HG03159 (cell line): Measurements from ENCODE around the gene UBE2QL1.

ENCODE experiments used
- ATAC-seq: cut with Tn5 transposase; IDR thresholded peaks from one replicate; pipeline ENCODE4 v1.9.1; 2021; ENCODE audit warnings: mild to moderate bottlenecking, moderate library complexity; ENCODE audit not compliant: unreplicated experiment

UBE2QL1 gene

DNA sequence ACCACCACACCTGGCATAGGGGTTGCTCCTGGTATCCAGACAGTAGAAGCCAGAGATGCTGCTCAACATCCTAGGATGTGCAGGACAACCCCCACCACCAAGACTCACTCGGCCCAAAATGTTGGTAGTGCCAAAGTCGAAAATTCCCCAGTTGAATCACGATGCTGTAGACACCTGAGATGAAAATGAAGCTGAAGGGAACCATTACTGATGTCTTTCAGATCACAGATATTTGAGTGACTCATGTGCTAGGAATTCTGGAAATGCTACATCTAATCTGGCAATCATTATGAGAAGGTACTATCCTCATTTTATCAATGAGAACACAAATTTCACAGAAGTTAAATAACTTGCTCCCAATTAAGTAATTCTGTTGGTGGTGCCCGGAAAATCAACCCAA lies 21.0 kb upstream of the UBE2QL1 start:
- ATAC-seq: no peak

- no peak for ATAC-seq
These were observed 18.1 kb upstream of the UBE2QL1 start for GRCh38 chr5:6430418-6431028.

DNA sequence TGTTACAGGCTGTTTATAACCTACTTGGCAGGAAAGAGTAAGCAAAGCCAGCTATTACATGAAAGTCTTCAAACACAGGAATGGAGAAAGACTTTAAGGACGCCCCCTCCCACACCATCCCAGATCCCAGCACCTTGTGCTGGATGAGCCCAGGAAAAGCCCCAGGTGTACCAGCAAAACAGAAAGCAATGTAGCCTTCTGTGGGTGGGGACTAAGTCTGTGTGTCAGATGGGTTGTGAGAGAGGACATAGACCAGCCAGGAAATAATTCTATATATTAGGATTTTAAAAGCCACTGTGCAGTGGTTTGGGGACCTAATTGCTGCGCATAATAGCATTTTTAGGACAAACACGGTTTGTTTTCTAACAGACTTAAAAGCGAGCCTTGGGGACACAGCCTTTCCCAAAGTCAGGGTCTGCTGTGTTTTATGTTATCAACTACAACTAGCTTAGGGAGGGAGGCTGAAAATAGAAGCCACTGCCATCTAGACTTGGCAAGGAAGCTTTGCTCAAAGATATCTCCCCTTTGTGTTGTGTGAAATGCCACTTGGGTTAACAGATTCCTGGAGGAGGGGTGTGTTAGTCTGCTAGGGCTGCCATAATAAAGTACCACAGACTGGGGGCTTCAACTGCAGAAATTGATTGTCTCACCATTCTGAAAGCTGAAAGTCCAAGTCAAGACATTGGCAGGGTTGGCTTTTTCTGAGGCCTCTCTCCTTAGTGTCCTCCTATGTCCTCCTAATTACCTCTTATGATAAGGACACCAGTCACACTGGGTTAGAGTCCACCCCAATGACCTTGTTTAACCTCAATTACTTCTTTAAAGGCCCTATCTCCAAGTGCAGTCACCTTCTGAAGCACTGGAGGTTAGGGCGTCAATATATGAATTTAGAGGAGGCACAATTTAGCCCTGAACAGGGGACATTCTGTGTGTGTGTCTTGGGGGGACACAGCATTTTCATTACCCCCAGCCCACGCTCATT lies 17.2 kb upstream of the UBE2QL1 start:
- ATAC-seq: no peak

DNA sequence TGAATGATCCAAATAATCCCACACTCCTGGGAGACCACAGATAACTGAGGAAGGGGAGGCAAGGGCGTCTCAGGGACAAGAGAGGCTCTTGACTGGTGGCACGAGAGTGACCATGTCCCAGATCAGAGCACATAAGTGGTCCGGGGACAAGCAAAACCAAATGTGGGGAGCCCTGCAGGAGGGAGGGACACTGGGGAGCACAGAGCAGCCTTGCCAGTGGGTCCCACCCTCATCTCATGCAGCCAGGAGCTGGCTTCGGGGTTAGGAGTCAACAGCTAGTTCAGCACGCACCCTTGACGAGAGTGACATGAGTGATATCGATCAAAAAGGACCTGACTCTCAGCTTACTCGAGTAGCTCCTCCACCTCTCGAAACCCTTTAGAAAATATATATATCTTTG lies 16.5 kb upstream of the UBE2QL1 start:
- no peak for ATAC-seq

GRCh38 chr5:6434731-6435130 lies 13.9 kb upstream of the UBE2QL1 start:
- no peak for ATAC-seq

- ATAC-seq: no peak
These were observed 13.3 kb upstream of the UBE2QL1 start for GRCh38 chr5:6435356-6435755.

DNA sequence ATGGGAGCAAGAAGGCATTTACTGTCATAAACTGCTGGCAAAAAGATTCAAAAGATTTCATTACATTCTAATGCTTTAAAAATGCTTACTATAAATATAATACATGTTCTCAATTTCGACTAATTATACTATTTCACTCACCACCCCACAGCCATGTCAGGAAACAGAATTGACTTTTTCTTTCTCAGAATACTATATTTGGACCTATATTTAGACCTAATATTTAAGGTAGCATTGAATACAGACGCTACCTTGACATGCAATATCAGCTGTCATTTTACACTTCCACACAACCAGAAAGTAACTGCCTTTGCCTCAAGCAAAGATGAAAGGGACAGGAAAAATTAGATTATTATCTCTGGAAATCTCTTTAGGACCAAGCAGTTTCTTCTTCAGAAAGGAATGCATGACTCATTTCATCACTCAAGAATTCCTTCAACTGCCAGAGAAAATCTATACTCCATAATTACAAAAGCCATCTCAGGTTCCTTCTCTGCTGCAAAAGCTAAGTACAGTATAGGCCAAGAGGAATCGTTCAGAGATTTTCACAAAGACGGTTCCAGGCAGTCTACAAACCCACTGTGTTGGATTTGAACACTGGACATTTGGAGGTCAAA lies 11.8 kb upstream of the UBE2QL1 start:
- ATAC-seq: no peak

- ATAC-seq: no peak
These were observed 8.8 kb upstream of the UBE2QL1 start for GRCh38 chr5:6439588-6440550.

DNA sequence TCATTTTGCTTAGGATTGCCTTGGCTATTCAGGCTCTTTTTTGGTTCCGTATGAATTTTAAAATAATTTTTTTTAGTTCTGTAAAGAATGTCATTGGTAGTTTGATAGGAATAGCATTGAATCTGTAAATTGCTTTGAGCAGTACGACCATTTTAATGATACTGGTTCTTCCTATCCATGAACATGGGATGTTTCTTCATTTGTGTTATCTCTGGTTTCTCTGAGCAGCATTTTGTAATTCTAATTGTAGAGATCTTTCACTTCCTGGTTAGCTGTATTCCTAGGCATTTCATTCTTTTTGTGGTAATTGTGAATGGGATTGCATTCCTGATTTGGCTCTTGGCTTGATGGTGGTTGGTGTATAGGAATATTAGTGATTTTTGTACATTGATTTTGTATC lies 6.3 kb upstream of the UBE2QL1 start:
- no peak for ATAC-seq

GRCh38 chr5:6443326-6443725 lies 5.3 kb upstream of the UBE2QL1 start:
- no peak for ATAC-seq

DNA sequence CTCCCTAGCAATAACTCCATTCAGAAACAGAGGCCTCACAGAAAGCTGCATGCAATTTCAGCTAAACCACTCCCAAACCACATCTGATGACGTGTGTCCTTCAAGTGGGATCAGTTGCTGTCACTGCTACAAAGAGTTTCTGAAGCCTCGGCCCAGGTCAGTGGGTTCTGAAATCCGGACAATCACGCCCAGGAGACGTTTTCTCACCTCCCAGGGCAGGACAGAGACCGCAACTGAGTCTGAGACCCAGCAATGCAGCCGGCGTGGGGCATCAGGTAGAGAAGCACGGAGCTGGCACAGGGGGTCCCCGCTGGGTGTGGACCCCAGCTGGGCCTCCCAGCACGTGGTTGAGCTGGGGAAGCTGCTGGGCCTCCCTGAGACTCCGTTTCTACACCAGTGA lies 2.6 kb upstream of the UBE2QL1 start:
- no peak for ATAC-seq

DNA sequence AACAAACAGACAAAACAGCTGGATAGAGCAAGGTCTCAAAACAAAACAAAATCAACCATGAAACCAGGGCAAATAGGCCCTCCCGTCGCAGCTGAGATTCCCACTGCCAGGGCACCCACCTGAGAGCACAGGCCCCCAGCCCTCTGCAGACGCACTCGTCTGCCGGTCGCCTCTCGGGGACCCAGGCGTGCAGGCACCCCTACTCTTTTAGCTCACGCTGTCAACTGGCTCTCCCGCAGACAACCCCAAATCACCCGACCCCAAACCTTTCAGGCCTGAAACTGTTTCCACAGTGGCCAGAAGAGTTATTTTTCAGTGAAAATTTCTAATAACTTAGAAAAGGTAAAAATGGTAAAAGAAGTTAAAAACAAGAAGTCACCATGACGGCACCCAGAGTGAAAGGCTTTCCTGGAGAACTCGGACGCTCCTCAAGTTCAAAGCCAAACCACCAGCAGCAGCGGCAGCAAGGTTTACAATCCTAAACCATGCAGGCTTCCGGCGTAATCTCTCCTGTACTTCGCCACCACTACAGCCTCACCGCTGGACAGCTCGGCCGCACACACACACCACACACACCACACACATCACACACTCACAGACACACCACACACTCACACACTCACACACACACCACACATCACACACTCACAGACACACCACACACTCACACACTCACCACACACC lies 1.9 kb upstream of the UBE2QL1 start:
- no peak for ATAC-seq

GRCh38 chr5:6447384-6448140 lies 1.1 kb upstream of the UBE2QL1 start:
- ATAC-seq: no peak

DNA sequence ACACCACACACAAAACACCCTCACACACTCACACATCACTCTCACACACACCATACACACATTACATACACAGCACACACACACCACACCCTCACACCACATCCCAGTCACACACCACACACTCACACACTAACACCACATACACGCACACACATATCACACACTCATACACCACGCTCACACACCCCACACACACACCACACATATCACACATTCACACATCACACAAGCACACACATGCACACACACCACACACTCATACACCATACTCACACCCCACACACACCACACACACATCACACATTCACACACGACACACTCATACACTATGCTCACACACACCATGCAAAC lies 543 bp upstream of the UBE2QL1 start:
- ATAC-seq: no peak

DNA sequence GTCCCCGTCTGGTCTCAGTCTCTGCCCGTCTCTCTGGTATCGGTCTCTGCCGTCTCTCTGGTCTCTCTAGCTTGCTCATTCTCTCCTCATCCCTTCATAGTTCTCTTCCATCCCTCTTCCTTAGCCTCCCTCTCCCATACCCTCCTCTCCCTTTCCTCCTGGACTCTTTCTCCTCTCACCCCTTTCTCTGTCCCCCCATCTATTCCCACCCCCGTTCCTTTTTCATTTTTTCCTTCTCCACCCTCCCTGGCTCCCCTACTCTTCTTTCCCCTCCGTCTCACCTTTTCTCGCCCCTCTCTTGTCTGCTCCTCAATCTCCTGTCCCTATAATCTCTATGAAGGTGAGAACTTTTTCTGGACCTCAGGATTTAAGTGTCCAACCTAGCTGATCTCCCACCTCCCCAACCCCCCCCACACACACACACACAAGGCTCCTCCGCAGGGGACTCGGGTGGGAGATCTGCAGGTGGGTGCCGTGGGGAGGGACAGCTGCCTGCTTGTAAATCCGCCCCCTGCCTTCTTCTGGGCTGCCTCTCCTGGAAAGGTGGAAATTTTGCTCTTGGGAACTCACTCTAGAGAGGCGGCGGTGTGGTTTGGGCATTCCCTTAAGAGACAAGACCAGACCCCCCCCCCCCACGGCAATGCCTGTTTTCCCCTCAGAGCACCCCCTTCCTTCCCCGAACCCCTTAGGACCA lies 953 bp downstream of the UBE2QL1 start:
- ATAC-seq: no peak

GRCh38 chr5:6450319-6450833 lies 1.7 kb downstream of the UBE2QL1 start:
- ATAC-seq: no peak

DNA sequence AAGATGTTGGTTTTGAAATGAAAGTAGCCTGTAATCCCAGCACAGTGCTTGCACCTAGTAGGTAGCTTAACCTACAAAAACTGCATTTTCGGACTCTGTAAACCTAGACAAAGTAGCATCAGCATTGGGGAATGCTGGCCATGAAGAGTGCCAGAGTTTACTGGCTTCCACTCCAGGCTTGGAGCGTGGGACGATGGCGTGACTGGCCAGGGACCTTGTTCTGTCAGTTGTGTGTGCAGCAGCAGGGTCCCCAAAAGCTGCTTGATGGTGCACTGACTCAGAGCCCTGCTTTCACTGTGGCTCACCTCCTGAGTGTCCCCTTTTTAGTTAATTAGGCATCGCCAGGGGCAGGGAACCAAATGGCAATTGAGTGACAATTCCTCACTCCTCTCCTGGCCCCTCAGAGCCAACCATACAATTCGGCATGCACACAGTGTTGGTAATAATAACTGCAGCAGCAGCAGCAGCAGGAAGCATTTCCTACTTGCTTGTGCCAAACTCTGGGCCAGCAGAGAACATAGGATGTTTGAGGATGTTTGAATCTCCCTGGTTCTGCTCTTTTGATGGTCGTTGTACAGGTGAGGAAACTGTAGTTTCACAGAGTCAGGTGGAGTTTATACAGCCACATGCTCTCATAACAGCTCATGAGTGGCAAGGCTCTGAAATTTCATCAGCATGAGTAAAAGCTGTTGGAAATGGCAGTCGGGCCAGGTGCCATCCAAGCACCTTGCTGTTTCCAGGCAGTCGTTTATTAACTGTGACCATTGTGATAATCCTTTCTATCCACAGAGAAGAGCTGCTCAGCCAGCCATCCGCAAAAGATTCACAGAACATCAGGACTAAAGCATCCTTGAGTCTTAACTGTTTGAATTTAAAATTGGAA lies 4.2 kb downstream of the UBE2QL1 start:
- no peak for ATAC-seq
